ENCODE results near the gene RANBP1.

- TF ChIP-seq CTCF (IDR thresholded peaks at IDR 0.05; ENCODE audit: insufficient read depth, low read length), result no peak
- TF ChIP-seq POLR2AphosphoS5 (IDR thresholded peaks at IDR 0.05; ENCODE audit: low read depth), result no peak
- TF ChIP-seq REST (IDR thresholded peaks at IDR 0.05; ENCODE audit: insufficient replicate concordance, low read depth), result no peak
Observed at GRCh38 chr22:20106205-20106848, 9.6 kb upstream of the RANBP1 start.
